ENCODE measurements around the gene SLU7. TPM values are rescaled to one million over a fixed set of nuclear protein-coding genes. Genes with fewer than 3 reads are reported as not detected.

Gene SLU7
- total and polyA plus RNA-seq, 2 of the 4 experiments (the other 2 are of a cell fraction): 15.9 to 34.2 TPM

GRCh38 chr5:160463740-160464465 lies 45.0 kb upstream of the SLU7 start:
- Histone ChIP-seq H3K56ac (ENCODE audit: extremely low read depth, insufficient read depth, low read length) (no peak overlapping the region), H2BK120ac (ENCODE audit: low read depth, low read length) (peak overlapping the region; percentile 44; the same call in 1 of the 2 replicates), H3K9ac (ENCODE audit: low read depth, low read length) (no peak overlapping the region), H3K9me1 (ENCODE audit: insufficient read depth, low read length) (peaks cover 3% of the 10 kb centered on the region; the same call in 1 of the 2 replicates), H3K27ac (ENCODE audit: insufficient read depth, low read length) (no peak overlapping the region), H4K20me1 (ENCODE audit: insufficient read depth, low read length) (no peaks in the 10 kb centered on the region), H3K36me3 (ENCODE audit: control insufficient read depth, insufficient read depth, low read length) (no peaks in the 10 kb centered on the region), H2BK20ac (ENCODE audit: low read depth, low read length) (no peak overlapping the region; the same call in 1 of the 2 replicates), H2BK15ac (ENCODE audit: low read depth, low read length) (peak overlapping the region; percentile 6; the same call in 1 of the 3 replicates), H4K8ac (ENCODE audit: low read depth in 2 of 2, low read length in 2 of 2) (peak overlapping the region in 1 of 2 experiments; percentile 49; a peak in 1 of 4 replicates), H3K4ac (ENCODE audit: low read depth, low read length) (peak overlapping the region; percentile 53), H2AK5ac (ENCODE audit: low read depth, low read length) (peak overlapping the region; percentile 73; the same call in 1 of the 2 replicates), H3K79me1 (ENCODE audit: low read depth in 1 of 2, low read length in 2 of 2) (no peaks in the 10 kb centered on the region), H2BK5ac (ENCODE audit: low read depth, low read length, poor library complexity, severe bottlenecking) (no peak overlapping the region), H3K14ac (replicated peaks; ENCODE audit: low read depth, low read length) (no peak overlapping the region), H3K27me3 (ENCODE audit: control insufficient read depth, insufficient read depth, low read length) (no peaks in the 10 kb centered on the region), H4K91ac (ENCODE audit: insufficient read depth, low read depth, low read length) (peak overlapping the region; percentile 65; the same call in 1 of the 2 replicates), H2AK9ac (replicated peaks; ENCODE audit: low read depth, low read length, poor library complexity) (peak overlapping the region; percentile 13), H3K4me3 (ENCODE audit: insufficient read depth, low read depth, low read length) (no peak overlapping the region), H4K5ac (ENCODE audit: low read depth, low read length) (no peak overlapping the region), H3K18ac (ENCODE audit: low read depth, low read length) (peak overlapping the region; percentile 35; the same call in 1 of the 2 replicates), H2AFZ (replicated peaks; ENCODE audit: low read length, poor library complexity) (no peak overlapping the region), H3K4me1 (ENCODE audit: control insufficient read depth, insufficient read depth, low read length) (peaks cover 14% of the 10 kb centered on the region), H3K23ac (ENCODE audit: low read depth, low read length) (no peak overlapping the region), H3K4me2 (ENCODE audit: low read depth, low read length) (peak overlapping the region; percentile 23; the same call in 1 of the 2 replicates), H3K9me3 (ENCODE audit: control insufficient read depth, insufficient read depth, low read length) (no peaks in the 10 kb centered on the region)
- no CpG with 5 or more reads among the region's 7 CpGs for WGBS, 2 experiments (ENCODE audit: extremely low coverage in 2 of 2, insufficient read length in 1 of 2)
- POLR2A ChIA-PET (ENCODE audit: unreplicated experiment): no interaction called here
- in situ Hi-C loops (cut with MboI; ENCODE audit: low sequenced_read_pairs): no loop called here
- BruUV-seq (replicated peaks): no TSS peak
- dilution Hi-C loops (cut with HindIII; ENCODE audit: low sequenced_read_pairs, unreplicated experiment): no loop called here
- ATAC-seq (ENCODE audit: low read depth) (peak; percentile 55), DNase-seq (peak; percentile 93)
- CTCF ChIA-PET: interaction anchor here (0.6 to 2.7 kb wide), 3 partner anchors 11 to 1001 kb away, joined by 3 to 9 read pairs (median 4); no protein-coding TSS in a partner anchor
- intact Hi-C loops (cut with micrococcal nuclease): no loop called here
- TF ChIP-seq USF2 (IDR thresholded peaks at IDR 0.05; ENCODE audit: low read depth, low read length) (no peak), CEBPB (IDR thresholded peaks at IDR 0.05; ENCODE audit: low read depth, low read length) (peak; percentile 99), RFX5 (IDR thresholded peaks at IDR 0.05; ENCODE audit: low read depth, low read length) (no peak), SMC3 (IDR thresholded peaks at IDR 0.05; ENCODE audit: low read depth, low read length) (no peak), NFE2L2 (IDR thresholded peaks at IDR 0.05; ENCODE audit: low read depth, low read length) (no peak), MAFK (IDR thresholded peaks at IDR 0.05; ENCODE audit: low read depth, low read length) (no peak)

Measured in IMR-90 (cell line).